PFSK-1 (cell line): Measurements from ENCODE around the gene EBNA1BP2.

ENCODE experiments used
- FOXP2 ChIP-seq: optimal IDR thresholded peaks from 2 replicates; pipeline ENCODE3; 2011; ENCODE audit warnings: borderline replicate concordance, control low read depth, inconsistent platforms; ENCODE audit not compliant: insufficient read depth; ENCODE audit errors: extremely low read length, extremely low read depth
- POLR2AphosphoS5 ChIP-seq: IDR thresholded peaks from 2 replicates; pipeline ENCODE4 v1.6.1; 2012; ENCODE audit warnings: low read depth, mild to moderate bottlenecking, control low read depth, low read length, moderate library complexity
- SIN3A ChIP-seq: IDR thresholded peaks from 2 replicates; pipeline ENCODE4 v1.6.1; 2012; ENCODE audit warnings: mild to moderate bottlenecking, low read length, moderate library complexity, borderline replicate concordance; ENCODE audit not compliant: insufficient read depth
- TAF1 ChIP-seq: IDR thresholded peaks from 2 replicates; pipeline ENCODE4 v1.6.1; 2012; ENCODE audit warnings: low read length, control low read depth, borderline replicate concordance; ENCODE audit not compliant: insufficient read depth
- TF ChIP-seq, protein P1 (sequence below), 2 experiments: IDR thresholded peaks; 2 replicates each; pipeline versions ENCODE4 v1.6.1 to v1.8.0; 2011 to 2012; ENCODE audit warnings: low read depth in 2 of 2, low read length in 2 of 2, control low read depth in 1 of 2, inconsistent platforms in 1 of 2, mild to moderate bottlenecking in 1 of 2, moderate library complexity in 1 of 2; ENCODE audit not compliant: insufficient read depth in 1 of 2

DNA sequence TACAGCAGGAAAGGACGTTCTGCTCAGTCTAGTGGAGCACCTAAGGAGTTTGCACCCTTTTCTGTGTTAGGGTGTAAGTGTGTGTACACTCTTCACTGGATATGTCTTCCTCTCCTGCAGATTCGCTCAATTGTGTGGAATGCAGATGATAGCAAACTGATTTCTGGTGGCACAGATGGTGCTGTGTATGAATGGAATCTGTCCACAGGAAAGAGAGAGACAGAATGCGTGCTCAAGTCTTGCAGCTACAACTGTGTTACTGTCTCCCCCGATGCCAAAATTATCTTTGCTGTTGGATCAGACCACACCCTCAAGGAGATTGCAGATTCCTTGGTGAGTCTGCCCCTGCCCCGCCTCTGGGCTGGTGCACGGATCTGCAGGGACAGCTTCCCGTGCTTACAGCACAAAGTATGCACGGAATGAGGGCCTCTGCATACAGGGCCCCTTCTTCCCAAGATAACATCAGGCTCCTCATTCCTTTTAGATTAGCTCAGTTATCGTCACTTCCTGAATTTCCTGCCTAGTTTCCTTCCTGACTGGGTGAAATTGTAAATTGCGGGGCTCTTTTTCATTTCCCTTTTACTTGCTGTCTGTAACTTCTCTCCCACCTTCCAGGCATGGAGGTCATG, 34.6 kb upstream of the EBNA1BP2 start:
- 0 out of 2 replicates have a peak, but pooled peaks have one; percentile 19 for TF ChIP-seq TAF1
- TF ChIP-seq, protein P1, sequence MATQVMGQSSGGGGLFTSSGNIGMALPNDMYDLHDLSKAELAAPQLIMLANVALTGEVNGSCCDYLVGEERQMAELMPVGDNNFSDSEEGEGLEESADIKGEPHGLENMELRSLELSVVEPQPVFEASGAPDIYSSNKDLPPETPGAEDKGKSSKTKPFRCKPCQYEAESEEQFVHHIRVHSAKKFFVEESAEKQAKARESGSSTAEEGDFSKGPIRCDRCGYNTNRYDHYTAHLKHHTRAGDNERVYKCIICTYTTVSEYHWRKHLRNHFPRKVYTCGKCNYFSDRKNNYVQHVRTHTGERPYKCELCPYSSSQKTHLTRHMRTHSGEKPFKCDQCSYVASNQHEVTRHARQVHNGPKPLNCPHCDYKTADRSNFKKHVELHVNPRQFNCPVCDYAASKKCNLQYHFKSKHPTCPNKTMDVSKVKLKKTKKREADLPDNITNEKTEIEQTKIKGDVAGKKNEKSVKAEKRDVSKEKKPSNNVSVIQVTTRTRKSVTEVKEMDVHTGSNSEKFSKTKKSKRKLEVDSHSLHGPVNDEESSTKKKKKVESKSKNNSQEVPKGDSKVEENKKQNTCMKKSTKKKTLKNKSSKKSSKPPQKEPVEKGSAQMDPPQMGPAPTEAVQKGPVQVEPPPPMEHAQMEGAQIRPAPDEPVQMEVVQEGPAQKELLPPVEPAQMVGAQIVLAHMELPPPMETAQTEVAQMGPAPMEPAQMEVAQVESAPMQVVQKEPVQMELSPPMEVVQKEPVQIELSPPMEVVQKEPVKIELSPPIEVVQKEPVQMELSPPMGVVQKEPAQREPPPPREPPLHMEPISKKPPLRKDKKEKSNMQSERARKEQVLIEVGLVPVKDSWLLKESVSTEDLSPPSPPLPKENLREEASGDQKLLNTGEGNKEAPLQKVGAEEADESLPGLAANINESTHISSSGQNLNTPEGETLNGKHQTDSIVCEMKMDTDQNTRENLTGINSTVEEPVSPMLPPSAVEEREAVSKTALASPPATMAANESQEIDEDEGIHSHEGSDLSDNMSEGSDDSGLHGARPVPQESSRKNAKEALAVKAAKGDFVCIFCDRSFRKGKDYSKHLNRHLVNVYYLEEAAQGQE (IDR thresholded peaks at IDR 0.05; ENCODE audit: insufficient read depth in 1 of 2, low read depth in 2 of 2, low read length in 2 of 2) = peak in 1 of 2 experiments; percentile 66; a peak in 2 of 4 replicates
- TF ChIP-seq FOXP2 = peak; percentile 43
- TF ChIP-seq POLR2AphosphoS5 = no peak
- TF ChIP-seq SIN3A = no peak
